Suprapubic skin (tissue), 4 donors: Measurements from ENCODE around the gene EDC4.

Experiments used
- CTCF ChIP-seq, 2 donors: fragments of 200-600 bp in 1 of 2; fragments of 450-650 bp in 1 of 2; sonication (generic) in 1 of 2; IDR thresholded peaks; one replicate each; pipeline ENCODE4 v1.5.1; 2016 to 2019; ENCODE audit warnings: antibody characterized with exemption in 2 of 2, mild to moderate bottlenecking in 1 of 2, moderate library complexity in 1 of 2
- POLR2A ChIP-seq, 2 donors: fragments of 450-650 bp; IDR thresholded peaks; one replicate each; pipeline ENCODE4 v1.6.1; 2017; ENCODE audit warnings: antibody characterized with exemption in 2 of 2, mild to moderate bottlenecking in 2 of 2, moderate library complexity in 2 of 2
- POLR2AphosphoS5 ChIP-seq, 3 donors: sonication (generic); formaldehyde crosslinking; IDR thresholded peaks; one replicate each; pipeline ENCODE4 v1.6.1; 2017; ENCODE audit warnings: antibody characterized with exemption in 3 of 3

- no peak for TF ChIP-seq CTCF (IDR thresholded peaks at IDR 0.05)
- no peak for TF ChIP-seq POLR2A (IDR thresholded peaks at IDR 0.05)
- no peak for TF ChIP-seq POLR2AphosphoS5 (IDR thresholded peaks at IDR 0.05)
Measured at GRCh38 chr16:67877064-67877463, 4.2 kb downstream of the EDC4 start.
